ENCODE data around the gene ADAMTS4.

Gene ADAMTS4

GRCh38 chr1:161171191-161171590 is 27.7 kb downstream of the ADAMTS4 start:
- DNase-seq = no peak

- DNase-seq = no peak
These were observed 29.9 kb downstream of the ADAMTS4 start for GRCh38 chr1:161168906-161169305.

DNA sequence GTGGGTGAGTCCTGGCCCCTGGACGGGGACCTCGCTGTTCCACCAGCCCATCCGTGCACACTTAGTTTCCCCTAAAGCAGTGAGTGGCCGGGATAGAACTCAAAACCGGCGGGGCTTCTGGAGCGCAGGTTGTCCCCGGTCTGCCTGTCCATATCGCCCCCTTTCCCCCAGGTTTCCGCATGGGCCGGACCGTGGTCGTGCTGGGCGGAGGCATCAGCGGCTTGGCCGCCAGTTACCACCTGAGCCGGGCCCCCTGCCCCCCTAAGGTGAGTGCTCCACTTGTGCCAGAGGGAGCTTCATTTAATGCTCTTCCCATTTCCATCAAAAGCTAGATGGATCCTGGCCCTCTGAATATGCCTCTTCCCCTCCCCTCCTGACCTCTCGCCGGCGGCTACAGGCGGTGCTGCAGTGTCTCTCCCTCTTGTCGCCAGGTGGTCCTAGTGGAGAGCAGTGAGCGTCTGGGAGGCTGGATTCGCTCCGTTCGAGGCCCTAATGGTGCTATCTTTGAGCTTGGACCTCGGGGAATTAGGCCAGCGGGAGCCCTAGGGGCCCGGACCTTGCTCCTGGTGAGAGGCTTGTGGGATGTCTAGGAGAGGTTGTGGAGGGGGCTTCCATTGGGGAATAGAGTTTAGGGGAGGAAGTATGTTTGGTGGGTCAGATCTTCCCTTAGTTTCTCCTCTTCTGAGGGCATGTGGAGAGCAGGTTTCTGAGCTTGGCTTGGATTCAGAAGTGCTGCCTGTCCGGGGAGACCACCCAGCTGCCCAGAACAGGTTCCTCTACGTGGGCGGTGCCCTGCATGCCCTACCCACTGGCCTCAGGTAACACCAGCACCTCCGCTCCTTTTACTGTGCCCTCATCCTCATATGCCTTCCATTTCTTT is 31.9 kb downstream of the ADAMTS4 start:
- DNase-seq = no peak

DNA sequence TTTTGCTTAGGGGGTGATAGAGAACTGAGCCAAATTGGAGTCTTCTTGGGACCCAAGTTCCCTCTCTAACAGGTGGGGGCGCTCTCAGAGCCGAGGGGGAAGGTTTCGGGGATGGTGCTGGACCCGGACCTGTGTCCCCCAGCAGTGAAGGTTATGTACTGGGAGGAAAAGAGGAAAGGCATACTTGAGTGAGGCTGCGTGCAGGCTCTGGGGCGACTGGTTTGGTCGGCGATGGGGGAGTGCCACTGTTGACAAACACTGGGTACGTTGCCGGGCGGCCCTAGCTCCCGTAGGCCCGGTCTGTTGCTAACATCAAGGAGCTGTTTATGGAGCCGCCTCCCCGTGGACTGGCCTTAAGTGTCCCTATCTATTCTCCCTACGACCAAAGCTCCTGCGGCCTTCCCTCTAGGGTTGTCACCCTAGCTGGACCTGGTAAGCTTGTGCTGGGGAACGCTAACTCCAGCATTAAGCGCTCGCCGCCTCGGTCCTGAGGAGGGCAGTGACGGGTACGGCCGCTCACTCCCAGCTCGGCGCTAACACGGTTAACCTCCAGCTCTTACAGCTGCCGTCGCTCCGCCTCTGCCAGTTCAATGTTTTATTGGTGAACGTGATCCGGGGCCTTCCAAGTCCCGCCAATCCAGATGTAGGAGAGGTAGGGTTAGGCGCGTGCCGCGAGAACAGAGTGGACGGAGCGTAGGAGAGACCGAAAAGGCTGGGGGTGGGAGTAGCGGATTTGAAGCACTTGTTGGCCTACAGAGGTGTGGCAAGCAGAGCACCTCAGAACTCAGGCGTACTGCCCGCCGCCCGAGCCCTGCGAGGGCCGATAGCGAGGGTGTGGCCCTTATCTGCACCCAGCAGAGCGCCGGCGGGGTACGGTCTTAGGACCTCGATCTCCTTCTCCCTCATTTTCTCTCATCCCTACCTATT is 32.8 kb downstream of the ADAMTS4 start, which contains the start of gene PPOX:
PPOX (plus strand) TSS at position 685 of the 927 bp plus-strand sequence. CDS start 422 bp downstream, outside the sequence.
- DNase-seq = peak; percentile 92

DNA sequence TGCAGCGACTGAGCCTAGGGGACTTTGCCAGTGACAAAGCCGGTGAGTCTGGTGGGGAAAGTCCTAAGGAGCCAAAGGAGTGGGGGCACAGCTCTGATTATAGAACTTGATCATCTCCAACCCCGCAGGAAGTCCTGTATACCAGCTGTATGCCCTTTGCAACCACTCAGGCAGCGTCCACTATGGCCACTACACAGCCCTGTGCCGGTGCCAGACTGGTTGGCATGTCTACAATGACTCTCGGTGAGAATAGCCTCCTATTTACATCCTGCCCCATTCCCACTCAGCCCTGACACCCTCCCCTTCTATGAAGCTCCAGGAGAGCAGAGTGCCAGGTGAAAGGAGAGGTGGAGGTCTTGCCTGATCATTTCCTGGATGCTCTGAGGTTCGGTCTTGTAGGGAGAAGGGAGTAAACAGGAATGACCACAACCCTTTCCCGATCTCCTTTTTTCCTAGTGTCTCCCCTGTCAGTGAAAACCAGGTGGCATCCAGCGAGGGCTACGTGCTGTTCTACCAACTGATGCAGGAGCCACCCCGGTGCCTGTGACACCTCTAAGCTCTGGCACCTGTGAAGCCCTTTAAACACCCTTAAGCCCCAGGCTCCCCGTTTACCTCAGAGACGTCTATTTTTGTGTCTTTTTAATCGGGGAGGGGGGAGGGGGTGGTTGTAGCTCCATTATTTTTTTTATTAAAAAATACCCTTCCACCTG is 33.8 kb downstream of the ADAMTS4 start:
- no peak for DNase-seq

- no peak for DNase-seq
These were observed 35.1 kb downstream of the ADAMTS4 start for GRCh38 chr1:161163793-161164192.

DNA sequence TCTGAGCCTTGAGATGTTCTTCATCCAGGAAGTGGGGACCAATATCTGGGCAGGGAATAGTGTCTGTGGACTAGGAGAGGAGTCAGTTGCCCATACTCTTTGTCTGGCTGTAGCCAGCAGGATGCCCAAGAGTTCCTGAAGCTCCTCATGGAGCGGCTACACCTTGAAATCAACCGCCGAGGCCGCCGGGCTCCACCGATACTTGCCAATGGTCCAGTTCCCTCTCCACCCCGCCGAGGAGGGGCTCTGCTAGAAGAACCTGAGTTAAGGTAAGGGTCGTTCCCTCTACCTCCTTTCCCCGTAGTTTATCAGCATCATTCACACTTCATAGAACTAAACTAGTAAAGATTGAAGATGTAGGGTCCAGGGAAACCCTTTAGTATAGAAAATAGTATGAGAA is 36.0 kb downstream of the ADAMTS4 start:
- no peak for DNase-seq

DNA sequence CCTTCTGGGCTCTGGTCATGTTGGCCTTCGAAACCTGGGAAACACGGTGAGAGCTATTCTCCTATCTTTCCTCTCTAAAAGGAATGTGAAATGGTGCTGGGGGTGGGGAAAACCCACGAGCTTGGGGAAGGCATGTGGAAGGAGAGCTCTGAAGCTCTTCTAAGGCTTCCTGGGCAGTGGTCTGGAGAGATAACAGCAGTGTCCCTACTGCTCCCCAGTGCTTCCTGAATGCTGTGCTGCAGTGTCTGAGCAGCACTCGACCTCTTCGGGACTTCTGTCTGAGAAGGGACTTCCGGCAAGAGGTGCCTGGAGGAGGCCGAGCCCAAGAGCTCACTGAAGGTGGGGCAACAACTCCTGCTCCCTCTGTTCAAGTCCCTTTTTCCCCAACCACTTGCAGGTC is 36.8 kb downstream of the ADAMTS4 start:
- no peak for DNase-seq

- DNase-seq = no peak
These were observed 37.2 kb downstream of the ADAMTS4 start for GRCh38 chr1:161161652-161162051.

GRCh38 chr1:161160671-161161145 is 38.1 kb downstream of the ADAMTS4 start:
- DNase-seq = no peak

- DNase-seq = no peak
These were observed 39.0 kb downstream of the ADAMTS4 start for GRCh38 chr1:161159913-161160243.

DNA sequence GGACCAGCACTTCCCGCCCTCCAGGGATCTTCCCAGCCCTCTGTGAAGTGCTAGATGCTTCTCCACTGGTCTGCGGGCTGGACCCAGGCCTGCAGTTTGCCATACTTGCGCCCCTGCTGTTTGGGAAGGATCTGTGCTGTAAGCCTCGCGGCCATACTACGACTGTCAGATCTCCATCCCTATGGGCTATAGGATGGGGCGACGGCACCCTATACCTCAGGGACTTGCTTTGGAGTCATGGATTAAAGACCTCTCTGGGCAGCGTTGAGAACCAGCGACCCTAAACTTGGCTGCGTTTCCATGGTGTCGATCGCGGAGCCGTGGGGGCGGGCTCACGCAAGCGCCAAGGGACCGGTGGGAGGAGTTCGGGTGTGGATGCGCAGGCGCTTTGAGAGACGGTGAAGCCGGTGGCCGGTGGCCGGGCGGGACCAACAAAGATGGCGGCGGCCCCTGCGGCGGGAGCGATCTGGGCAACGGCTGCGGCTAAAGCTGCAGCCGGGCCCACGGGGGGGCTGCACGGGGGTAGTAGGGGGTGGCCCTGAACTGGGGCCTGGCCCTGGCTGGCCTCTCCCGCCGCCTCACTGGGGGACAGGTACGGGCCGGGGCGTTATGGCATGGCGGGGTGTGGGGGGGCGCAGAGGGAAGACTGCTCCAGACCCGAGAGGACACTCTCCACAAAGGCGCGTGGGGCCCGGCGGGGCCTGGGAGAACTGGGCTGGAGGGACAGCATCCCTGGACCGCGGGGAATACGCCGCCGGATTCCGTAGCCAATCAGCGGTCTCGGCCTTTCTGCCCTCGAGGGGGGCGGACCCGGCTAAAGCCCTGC is 39.6 kb downstream of the ADAMTS4 start, which contains the start of gene USP21:
USP21 (plus strand) TSS at position 414 of the 826 bp plus-strand sequence. CDS start 1,141 bp downstream, outside the sequence.
- peak; percentile 88 for DNase-seq

DNA sequence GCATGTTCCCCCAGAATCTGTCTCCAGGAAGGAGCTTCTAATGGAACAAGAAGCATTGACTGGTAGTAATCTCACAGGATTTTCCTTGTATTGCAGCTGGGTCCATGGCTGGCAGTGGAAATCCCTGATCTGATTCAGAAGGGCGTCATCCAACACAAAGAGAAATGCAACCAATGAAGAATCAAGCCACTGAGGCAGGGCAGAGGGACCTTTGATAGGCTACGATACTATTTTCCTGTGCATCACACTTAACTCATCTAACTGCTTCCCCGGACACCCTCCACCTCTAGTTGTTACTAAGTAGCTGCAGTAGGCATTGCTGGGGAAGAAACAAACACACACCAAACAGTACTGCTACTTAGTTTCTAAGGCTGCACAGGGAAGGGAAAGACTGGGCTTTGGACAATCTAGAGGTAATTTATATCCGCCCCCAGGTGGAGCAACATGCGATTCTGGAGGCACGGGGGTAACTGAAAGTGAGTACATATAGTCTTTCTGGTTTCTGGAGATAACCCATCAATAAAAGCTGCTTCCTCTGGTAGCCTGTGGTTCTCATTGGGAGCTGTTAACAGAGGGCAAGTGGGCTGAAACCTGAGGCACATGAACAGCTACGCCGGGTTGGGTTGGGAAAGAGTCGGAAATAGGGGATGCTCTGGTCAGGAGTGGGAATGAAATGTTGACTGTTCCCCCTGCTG is 40.4 kb downstream of the ADAMTS4 start:
- DNase-seq = no peak

DNA sequence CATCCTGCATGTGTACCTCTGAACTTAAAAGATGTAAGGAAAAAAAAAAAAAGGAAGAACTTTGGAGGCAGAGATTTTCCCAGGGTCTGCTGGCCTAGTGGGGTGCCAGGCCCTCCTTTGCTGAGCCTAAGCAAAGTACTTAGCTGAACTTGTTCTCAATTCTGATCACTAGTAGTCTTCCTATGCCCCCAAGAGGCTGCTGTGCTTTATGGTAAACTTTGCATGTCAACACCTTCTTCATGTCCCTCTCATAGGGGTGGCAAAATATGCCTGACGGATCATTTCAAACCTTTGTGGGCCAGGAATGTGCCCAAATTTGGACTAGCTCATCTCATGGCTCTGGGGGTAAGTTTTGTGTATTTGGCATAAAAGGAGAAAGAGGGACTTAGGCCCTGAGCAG is 41.0 kb downstream of the ADAMTS4 start:
- DNase-seq = no peak

DNA sequence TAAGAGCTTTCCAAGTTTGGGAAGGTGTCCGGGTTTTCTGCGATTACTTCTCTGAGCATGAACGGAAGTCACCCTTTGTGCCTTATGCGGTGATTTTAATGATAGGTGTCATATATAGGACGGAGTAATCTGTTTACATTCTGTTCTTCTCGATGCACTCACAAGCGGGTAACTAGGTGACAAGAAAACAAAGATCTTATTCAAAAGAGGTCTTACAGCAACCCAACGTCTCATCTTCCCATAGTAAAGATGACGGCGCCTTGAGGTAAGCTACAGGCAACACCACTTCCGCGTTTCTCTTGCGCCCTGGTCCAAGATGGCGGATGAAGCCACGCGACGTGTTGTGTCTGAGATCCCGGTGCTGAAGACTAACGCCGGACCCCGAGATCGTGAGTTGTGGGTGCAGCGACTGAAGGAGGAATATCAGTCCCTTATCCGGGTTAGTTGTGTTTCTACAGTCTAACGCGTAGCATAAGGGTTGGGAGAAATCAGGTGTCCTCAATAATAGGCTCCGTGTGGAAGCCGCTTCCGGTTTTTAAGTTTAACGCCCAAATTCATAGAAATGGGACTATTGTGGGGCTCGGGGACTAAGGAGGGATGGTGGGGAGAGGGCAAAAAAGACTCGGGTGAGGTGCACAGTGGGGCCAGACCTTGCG is 45.0 kb downstream of the ADAMTS4 start, which contains the start of gene UFC1:
UFC1 (plus strand) TSS at position 297 of the 656 bp plus-strand sequence; CDS start at position 317, 20 bp downstream.
- DNase-seq = peak; percentile 69

DNA sequence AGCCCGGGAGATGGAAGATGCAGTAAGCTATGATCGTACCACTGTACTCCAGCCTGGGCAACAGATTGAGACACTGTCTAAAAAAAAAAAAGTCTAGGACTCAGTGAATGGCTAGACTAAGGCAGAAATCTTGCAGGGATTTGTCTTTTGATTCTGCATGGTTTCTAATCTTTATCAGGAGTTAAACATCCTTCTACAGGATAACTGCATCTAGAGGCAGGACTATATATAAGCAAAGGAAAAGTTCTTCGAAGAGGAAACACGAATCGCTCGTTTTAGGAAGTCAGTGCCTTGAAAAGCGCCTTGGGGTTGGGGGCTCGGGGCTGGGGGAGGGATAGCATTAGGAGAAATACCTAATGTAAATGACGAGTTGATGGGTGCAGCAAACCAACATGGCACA is 45.7 kb downstream of the ADAMTS4 start:
- no peak for DNase-seq

- no peak for DNase-seq
These were observed 53.0 kb downstream of the ADAMTS4 start for GRCh38 chr1:161145832-161146231.

DNA sequence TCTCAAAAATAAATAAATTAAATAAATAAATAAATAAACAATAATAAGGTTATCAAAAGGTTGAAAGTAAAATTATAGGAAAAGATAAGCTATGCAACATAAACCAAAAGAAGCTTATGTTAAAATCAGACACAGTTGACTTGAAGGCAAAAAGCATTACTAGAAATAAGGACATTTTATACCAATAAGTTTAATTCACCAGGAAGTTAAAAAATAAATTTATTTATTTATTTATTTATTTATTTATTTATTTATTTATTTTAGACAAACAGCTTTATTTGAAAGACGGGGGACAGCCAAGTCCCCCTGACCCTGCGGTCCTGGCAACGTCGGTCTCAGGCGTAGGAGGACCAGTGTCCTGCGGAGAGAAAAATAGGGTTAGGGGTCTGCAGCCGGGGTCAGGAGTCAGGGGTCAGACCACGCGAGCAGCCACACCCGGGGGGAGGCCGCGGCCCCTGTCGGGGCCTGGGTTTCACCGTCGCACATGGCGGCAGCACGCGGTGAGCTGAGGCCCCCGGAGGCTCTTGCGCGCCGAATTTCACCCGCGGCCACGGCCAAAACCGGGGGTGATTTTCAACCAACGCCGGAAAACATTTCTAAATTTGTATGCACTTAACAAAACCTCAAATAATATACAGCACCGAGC is 58.0 kb downstream of the ADAMTS4 start:
- no peak for DNase-seq

DNA sequence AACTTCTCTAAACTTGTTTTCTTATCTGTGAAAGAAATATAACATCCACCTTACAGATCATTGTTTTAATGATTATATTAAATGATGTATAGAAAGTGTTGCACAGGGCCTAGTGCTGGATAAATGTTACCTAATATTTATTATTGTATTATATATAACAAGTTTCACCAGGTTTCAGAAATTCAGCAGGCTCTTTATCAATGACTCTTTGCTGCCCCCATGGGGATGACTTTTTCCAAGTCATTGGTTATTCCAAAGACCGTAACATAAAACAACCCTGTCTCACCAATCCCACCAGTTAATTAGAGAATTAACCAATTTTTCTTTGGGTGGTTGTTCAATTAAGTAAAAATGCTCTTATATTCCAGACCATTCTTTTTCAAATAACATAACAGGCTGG is 59.1 kb downstream of the ADAMTS4 start:
- DNase-seq = peak; percentile 13

GRCh38 chr1:161138431-161138830 is 60.4 kb downstream of the ADAMTS4 start:
- no peak for DNase-seq
